Activated CD4-positive, alpha-beta T cell treated with anti-CD3 and anti-CD28 coated beads, Interleukin-2, amount 10 ng/mL, durations not matched to agents 24 days and 14 days (primary cell): ENCODE measurements around the gene RXRA. TPM values are rescaled to one million over a fixed set of nuclear protein-coding genes. Genes with fewer than 3 reads are reported as not detected.

Experiments used
- DNase-seq: peaks from one replicate; pipeline ENCODE4 v3.0.0; 2022
- H3K27ac Mint-ChIP-seq: one replicate; pipeline ENCODE4 v1.8.0; 2022; ENCODE audit warnings: mild to moderate bottlenecking, mixed read lengths
- H3K27me3 Mint-ChIP-seq: one replicate; pipeline ENCODE4 v1.8.0; 2022; ENCODE audit warnings: mixed read lengths
- H3K36me3 Mint-ChIP-seq: one replicate; pipeline ENCODE4 v1.8.0; 2022; ENCODE audit warnings: low read depth, mild to moderate bottlenecking, mixed read lengths
- H3K4me1 Mint-ChIP-seq: one replicate; pipeline ENCODE4 v1.8.0; 2021; ENCODE audit warnings: mixed read lengths
- H3K4me3 Mint-ChIP-seq: one replicate; pipeline ENCODE4 v1.8.0; 2022; ENCODE audit warnings: mild to moderate bottlenecking, moderate library complexity, mixed read lengths
- H3K9me3 Mint-ChIP-seq: one replicate; pipeline ENCODE4 v1.8.0; 2021; ENCODE audit warnings: mixed read lengths
- intact Hi-C: fragments of 100-400 bp; cut with micrococcal nuclease; formaldehyde crosslinking; loops from one replicate; pipeline ENCODE4 v1.15.1; 2023
- total RNA-seq: library from RNA; stranded (reverse); gene quantifications from 2 replicates; pipeline ENCODE4 v1.2.3, GENCODE V29; 2022

The RXRA gene
- total RNA-seq = 4.0 and 4.8 TPM in 2 replicates

DNA sequence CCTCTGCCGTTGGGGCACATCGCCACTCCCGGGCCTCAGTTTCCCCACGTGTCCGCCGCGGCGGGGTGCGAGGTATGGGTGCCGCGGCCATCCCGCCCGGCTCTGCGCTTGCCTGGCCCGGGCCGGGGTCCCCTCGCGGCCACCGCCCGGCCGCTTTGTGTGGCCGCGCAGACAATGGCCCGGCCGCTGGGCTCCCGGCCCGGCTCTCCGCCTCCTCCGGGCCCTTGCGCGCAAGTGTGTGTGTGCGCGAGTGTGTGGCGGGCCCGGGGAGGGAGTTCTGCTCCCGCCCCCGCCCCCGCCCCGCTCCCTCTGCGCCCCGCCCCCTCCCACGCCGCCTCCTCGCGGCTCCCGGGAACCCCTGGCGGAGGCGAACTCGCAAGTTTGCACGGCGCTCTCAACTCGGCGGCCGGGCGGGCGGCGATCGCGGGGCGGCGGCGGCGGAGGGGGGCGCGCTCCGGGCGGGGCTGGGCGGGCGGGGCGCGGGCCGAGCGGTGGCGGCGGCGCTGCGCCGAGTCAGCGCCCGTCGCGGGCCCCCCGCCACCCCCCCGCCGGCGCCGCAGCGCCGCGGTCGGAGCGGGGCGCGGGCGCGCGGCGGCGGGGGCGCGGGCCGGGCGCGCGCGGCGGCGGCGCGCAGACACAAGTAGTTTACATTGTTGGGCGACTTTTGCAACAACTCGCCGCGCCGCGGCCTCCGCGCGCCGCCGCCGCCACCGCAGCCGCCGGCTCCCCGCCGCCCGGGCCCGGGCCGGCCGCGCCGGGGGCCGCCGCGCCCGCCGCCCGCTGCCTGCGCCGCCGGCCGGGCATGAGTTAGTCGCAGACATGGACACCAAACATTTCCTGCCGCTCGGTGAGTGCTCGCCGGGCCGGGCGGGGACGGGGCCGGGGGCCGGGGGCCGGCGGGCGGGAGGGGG is at the start of gene RXRA:
Gene RXRA (plus strand): TSS at position 643 of the 911 bp plus-strand sequence. CDS start 177 bp downstream, at position 820.
- intact Hi-C loops = loop anchor here (5.0 to 10.0 kb wide), 2 partner anchors 66 to 151 kb away; no protein-coding TSS in a partner anchor
- peaks cover 34% of the 10 kb centered on the region for H3K27me3 Mint-ChIP-seq
- H3K36me3 Mint-ChIP-seq = no peaks in the 10 kb centered on the region
- DNase-seq = peak; percentile 80
- no peaks in the 10 kb centered on the region for H3K9me3 Mint-ChIP-seq
- peaks cover 7% of the 10 kb centered on the region for H3K4me1 Mint-ChIP-seq
- H3K4me3 Mint-ChIP-seq = peak within 1 kb of the TSS; percentile 73
- H3K27ac Mint-ChIP-seq = no peak within 1 kb of the TSS

- Mint-ChIP-seq H3K36me3 (no peaks in the 10 kb centered on the region), H3K4me1 (no peaks in the 10 kb centered on the region), H3K4me3 (no peak overlapping the region)
Observed at GRCh38 chr9:134278286-134278685, 48.0 kb upstream of the RXRA start.

GRCh38 chr9:134278974-134279640 is 47.1 kb upstream of the RXRA start:
- intact Hi-C loops = no loop called here
- Mint-ChIP-seq H3K9me3 (no peaks in the 10 kb centered on the region), H3K36me3 (no peaks in the 10 kb centered on the region), H3K4me1 (no peaks in the 10 kb centered on the region), H3K27ac (no peak overlapping the region), H3K27me3 (peaks cover 5% of the 10 kb centered on the region), H3K4me3 (no peak overlapping the region)
- no peak for DNase-seq

More at GRCh38 chr9:134278286-134278685, 48.0 kb upstream of the RXRA start:
- Mint-ChIP-seq H3K27me3 (peaks cover 5% of the 10 kb centered on the region), H3K9me3 (no peaks in the 10 kb centered on the region), H3K27ac (no peak overlapping the region)
- no peak for DNase-seq
- intact Hi-C loops = no loop called here

- DNase-seq = no peak
- intact Hi-C loops = no loop called here
- Mint-ChIP-seq H3K36me3 (no peaks in the 10 kb centered on the region), H3K27ac (no peak overlapping the region), H3K9me3 (no peaks in the 10 kb centered on the region), H3K27me3 (no peaks in the 10 kb centered on the region), H3K4me3 (no peak overlapping the region), H3K4me1 (no peaks in the 10 kb centered on the region)
Observed at GRCh38 chr9:134282138-134282650, 44.1 kb upstream of the RXRA start.

GRCh38 chr9:134283111-134283515 is 43.1 kb upstream of the RXRA start:
- H3K4me3 Mint-ChIP-seq = no peak overlapping the region
- no peaks in the 10 kb centered on the region for H3K4me1 Mint-ChIP-seq
- H3K27ac Mint-ChIP-seq = no peak overlapping the region
- DNase-seq = no peak
- intact Hi-C loops = no loop called here
- H3K9me3 Mint-ChIP-seq = no peaks in the 10 kb centered on the region
- no peaks in the 10 kb centered on the region for H3K36me3 Mint-ChIP-seq
- no peaks in the 10 kb centered on the region for H3K27me3 Mint-ChIP-seq

GRCh38 chr9:134283692-134284265 is 42.5 kb upstream of the RXRA start:
- H3K36me3 Mint-ChIP-seq = no peaks in the 10 kb centered on the region
- H3K4me1 Mint-ChIP-seq = no peaks in the 10 kb centered on the region
- DNase-seq = no peak
- intact Hi-C loops = no loop called here
- H3K27me3 Mint-ChIP-seq = no peaks in the 10 kb centered on the region
- H3K4me3 Mint-ChIP-seq = no peak overlapping the region
- H3K9me3 Mint-ChIP-seq = no peaks in the 10 kb centered on the region
- no peak overlapping the region for H3K27ac Mint-ChIP-seq

GRCh38 chr9:134284273-134284672 is 42.0 kb upstream of the RXRA start:
- DNase-seq = no peak
- Mint-ChIP-seq H3K4me3 (no peak overlapping the region), H3K27ac (no peak overlapping the region), H3K27me3 (no peaks in the 10 kb centered on the region), H3K9me3 (no peaks in the 10 kb centered on the region), H3K36me3 (no peaks in the 10 kb centered on the region), H3K4me1 (no peaks in the 10 kb centered on the region)
- intact Hi-C loops = no loop called here

- no peak for DNase-seq
- H3K36me3 Mint-ChIP-seq = no peaks in the 10 kb centered on the region
- no peaks in the 10 kb centered on the region for H3K9me3 Mint-ChIP-seq
- intact Hi-C loops = no loop called here
- H3K4me1 Mint-ChIP-seq = no peaks in the 10 kb centered on the region
- H3K4me3 Mint-ChIP-seq = no peak overlapping the region
- H3K27me3 Mint-ChIP-seq = no peaks in the 10 kb centered on the region
- H3K27ac Mint-ChIP-seq = no peak overlapping the region
Observed at GRCh38 chr9:134284741-134285140, 41.5 kb upstream of the RXRA start.

GRCh38 chr9:134285215-134285845 is 40.9 kb upstream of the RXRA start:
- Mint-ChIP-seq H3K36me3 (no peaks in the 10 kb centered on the region), H3K27ac (peak overlapping the region; percentile 3), H3K27me3 (no peaks in the 10 kb centered on the region), H3K4me3 (no peak overlapping the region), H3K4me1 (no peaks in the 10 kb centered on the region), H3K9me3 (no peaks in the 10 kb centered on the region)
- intact Hi-C loops = no loop called here
- no peak for DNase-seq

GRCh38 chr9:134286471-134287245 is 39.6 kb upstream of the RXRA start:
- DNase-seq = no peak
- intact Hi-C loops = no loop called here
- Mint-ChIP-seq H3K27ac (no peak overlapping the region), H3K27me3 (no peaks in the 10 kb centered on the region), H3K9me3 (no peaks in the 10 kb centered on the region), H3K4me3 (no peak overlapping the region), H3K36me3 (no peaks in the 10 kb centered on the region), H3K4me1 (no peaks in the 10 kb centered on the region)

GRCh38 chr9:134287591-134288491 is 38.4 kb upstream of the RXRA start:
- intact Hi-C loops = no loop called here
- H3K27me3 Mint-ChIP-seq = no peaks in the 10 kb centered on the region
- no peak overlapping the region for H3K4me3 Mint-ChIP-seq
- no peaks in the 10 kb centered on the region for H3K9me3 Mint-ChIP-seq
- no peaks in the 10 kb centered on the region for H3K36me3 Mint-ChIP-seq
- H3K4me1 Mint-ChIP-seq = no peaks in the 10 kb centered on the region
- H3K27ac Mint-ChIP-seq = no peak overlapping the region
- no peak for DNase-seq

- Mint-ChIP-seq H3K9me3 (no peaks in the 10 kb centered on the region), H3K4me3 (no peak overlapping the region), H3K36me3 (no peaks in the 10 kb centered on the region), H3K27me3 (no peaks in the 10 kb centered on the region), H3K4me1 (no peaks in the 10 kb centered on the region), H3K27ac (no peak overlapping the region)
- DNase-seq = no peak
- intact Hi-C loops = no loop called here
Observed at GRCh38 chr9:134288746-134289145, 37.5 kb upstream of the RXRA start.
